ENCODE measurements around the gene TUBGCP3. TPM values are rescaled to one million over a fixed set of nuclear protein-coding genes. Genes with fewer than 3 reads are reported as not detected.
"Not testable (repeated sequence)": the region's sequence is repeated elsewhere in the genome, so short reads cannot be mapped to it uniquely, and the experiment has no call there.

The TUBGCP3 gene
- total and polyA plus RNA-seq, 2 donors: 23.4 to 34.0 TPM

- DNase-seq (ENCODE audit: extremely low spot score): no peak
- no peak overlapping the region for H3K27ac ChIP-seq (ENCODE audit: low read depth)
- WGBS: 69% methylated on average over 11 of the region's 11 CpGs
- no peaks in the 10 kb centered on the region for H3K36me3 ChIP-seq (ENCODE audit: insufficient read depth)
- H3K4me1 ChIP-seq (ENCODE audit: insufficient read depth): no peaks in the 10 kb centered on the region
- H3K4me3 ChIP-seq (ENCODE audit: low read depth, low read length): no peak overlapping the region
Observed at GRCh38 chr13:112486386-112487126, 101.4 kb downstream of the TUBGCP3 start.

GRCh38 chr13:112485814-112486213 lies 102.1 kb downstream of the TUBGCP3 start:
- H3K4me1 ChIP-seq (ENCODE audit: insufficient read depth); H3K36me3 ChIP-seq (ENCODE audit: insufficient read depth); H3K27ac ChIP-seq (ENCODE audit: low read depth); DNase-seq (ENCODE audit: extremely low spot score); H3K4me3 ChIP-seq (ENCODE audit: low read depth, low read length): not testable (repeated sequence)
- WGBS: 96% methylated on average over 23 of the region's 25 CpGs

GRCh38 chr13:112483299-112483698 lies 104.7 kb downstream of the TUBGCP3 start:
- 93% methylated on average over 7 of the region's 7 CpGs for WGBS
- no peaks in the 10 kb centered on the region for H3K36me3 ChIP-seq (ENCODE audit: insufficient read depth)
- H3K4me3 ChIP-seq (ENCODE audit: low read depth, low read length): no peak overlapping the region
- H3K27ac ChIP-seq (ENCODE audit: low read depth): no peak overlapping the region
- H3K4me1 ChIP-seq (ENCODE audit: insufficient read depth): no peaks in the 10 kb centered on the region
- no peak for DNase-seq (ENCODE audit: extremely low spot score)

- no peaks in the 10 kb centered on the region for H3K4me1 ChIP-seq (ENCODE audit: insufficient read depth)
- H3K36me3 ChIP-seq (ENCODE audit: insufficient read depth): no peaks in the 10 kb centered on the region
- H3K4me3 ChIP-seq (ENCODE audit: low read depth, low read length): no peak overlapping the region
- H3K27ac ChIP-seq (ENCODE audit: low read depth): no peak overlapping the region
- DNase-seq (ENCODE audit: extremely low spot score): no peak
Observed at GRCh38 chr13:112481458-112481857, 106.5 kb downstream of the TUBGCP3 start.

GRCh38 chr13:112479389-112479788 lies 108.6 kb downstream of the TUBGCP3 start:
- WGBS: 92% methylated on average over 7 of the region's 7 CpGs
- no peaks in the 10 kb centered on the region for H3K36me3 ChIP-seq (ENCODE audit: insufficient read depth)
- H3K4me1 ChIP-seq (ENCODE audit: insufficient read depth): no peaks in the 10 kb centered on the region
- no peak overlapping the region for H3K27ac ChIP-seq (ENCODE audit: low read depth)
- no peak for DNase-seq (ENCODE audit: extremely low spot score)
- no peak overlapping the region for H3K4me3 ChIP-seq (ENCODE audit: low read depth, low read length)

GRCh38 chr13:112477070-112477619 lies 110.8 kb downstream of the TUBGCP3 start:
- no peak for DNase-seq (ENCODE audit: extremely low spot score)
- no peak overlapping the region for H3K27ac ChIP-seq (ENCODE audit: low read depth)
- H3K4me3 ChIP-seq (ENCODE audit: low read depth, low read length): no peak overlapping the region
- no peaks in the 10 kb centered on the region for H3K36me3 ChIP-seq (ENCODE audit: insufficient read depth)
- no peaks in the 10 kb centered on the region for H3K4me1 ChIP-seq (ENCODE audit: insufficient read depth)
- WGBS: 87% methylated on average over 9 of the region's 9 CpGs

GRCh38 chr13:112475889-112476288 lies 112.1 kb downstream of the TUBGCP3 start:
- no peaks in the 10 kb centered on the region for H3K4me1 ChIP-seq (ENCODE audit: insufficient read depth)
- DNase-seq (ENCODE audit: extremely low spot score): no peak
- no peak overlapping the region for H3K27ac ChIP-seq (ENCODE audit: low read depth)
- H3K36me3 ChIP-seq (ENCODE audit: insufficient read depth): no peaks in the 10 kb centered on the region
- WGBS: 91% methylated on average over 1 of the region's 1 CpG
- H3K4me3 ChIP-seq (ENCODE audit: low read depth, low read length): no peak overlapping the region

- Histone ChIP-seq H3K27ac (ENCODE audit: low read depth) (no peak overlapping the region), H3K36me3 (ENCODE audit: insufficient read depth) (no peaks in the 10 kb centered on the region), H3K4me1 (ENCODE audit: insufficient read depth) (no peaks in the 10 kb centered on the region), H3K4me3 (ENCODE audit: low read depth, low read length) (no peak overlapping the region)
- DNase-seq (ENCODE audit: extremely low spot score): no peak
- 78% methylated on average over 8 of the region's 8 CpGs for WGBS
Observed at GRCh38 chr13:112474869-112475268, 113.1 kb downstream of the TUBGCP3 start.

- Histone ChIP-seq H3K4me3 (ENCODE audit: low read depth, low read length) (no peak overlapping the region), H3K36me3 (ENCODE audit: insufficient read depth) (no peaks in the 10 kb centered on the region), H3K27ac (ENCODE audit: low read depth) (no peak overlapping the region), H3K4me1 (ENCODE audit: insufficient read depth) (no peaks in the 10 kb centered on the region)
- WGBS: 91% methylated on average over 5 of the region's 5 CpGs
- DNase-seq (ENCODE audit: extremely low spot score): no peak
Observed at GRCh38 chr13:112473818-112474217, 114.1 kb downstream of the TUBGCP3 start.

GRCh38 chr13:112469071-112469745 lies 118.7 kb downstream of the TUBGCP3 start:
- WGBS: 83% methylated on average over 14 of the region's 14 CpGs
- H3K27ac ChIP-seq (ENCODE audit: low read depth): no peak overlapping the region
- DNase-seq (ENCODE audit: extremely low spot score): no peak

GRCh38 chr13:112468069-112468468 lies 119.9 kb downstream of the TUBGCP3 start:
- WGBS: 87% methylated on average over 10 of the region's 10 CpGs

More at GRCh38 chr13:112469071-112469745, 118.7 kb downstream of the TUBGCP3 start:
- no peaks in the 10 kb centered on the region for H3K4me1 ChIP-seq (ENCODE audit: insufficient read depth)
- H3K36me3 ChIP-seq (ENCODE audit: insufficient read depth): no peaks in the 10 kb centered on the region
- H3K4me3 ChIP-seq (ENCODE audit: low read depth, low read length): no peak overlapping the region

GRCh38 chr13:112467236-112467635 lies 120.7 kb downstream of the TUBGCP3 start:
- WGBS: 84% methylated on average over 19 of the region's 19 CpGs
- H3K27ac ChIP-seq (ENCODE audit: low read depth): no peak overlapping the region
- DNase-seq (ENCODE audit: extremely low spot score): no peak

More at GRCh38 chr13:112468069-112468468, 119.9 kb downstream of the TUBGCP3 start:
- no peak for DNase-seq (ENCODE audit: extremely low spot score)
- no peaks in the 10 kb centered on the region for H3K4me1 ChIP-seq (ENCODE audit: insufficient read depth)
- H3K4me3 ChIP-seq (ENCODE audit: low read depth, low read length): no peak overlapping the region
- H3K27ac ChIP-seq (ENCODE audit: low read depth): no peak overlapping the region
- H3K36me3 ChIP-seq (ENCODE audit: insufficient read depth): no peaks in the 10 kb centered on the region

GRCh38 chr13:112466132-112467058 lies 121.6 kb downstream of the TUBGCP3 start:
- no peaks in the 10 kb centered on the region for H3K36me3 ChIP-seq (ENCODE audit: insufficient read depth)
- H3K4me1 ChIP-seq (ENCODE audit: insufficient read depth): no peaks in the 10 kb centered on the region
- no peak overlapping the region for H3K4me3 ChIP-seq (ENCODE audit: low read depth, low read length)
- no peak overlapping the region for H3K27ac ChIP-seq (ENCODE audit: low read depth)
- whole genome bisulfite sequencing: 86% methylated on average over 40 of the region's 40 CpGs
- no peak for DNase-seq (ENCODE audit: extremely low spot score)

More at GRCh38 chr13:112467236-112467635, 120.7 kb downstream of the TUBGCP3 start:
- no peaks in the 10 kb centered on the region for H3K4me1 ChIP-seq (ENCODE audit: insufficient read depth)
- H3K36me3 ChIP-seq (ENCODE audit: insufficient read depth): no peaks in the 10 kb centered on the region
- H3K4me3 ChIP-seq (ENCODE audit: low read depth, low read length): no peak overlapping the region
